ENCODE data around the gene ROBO1. TPM values are rescaled to one million over a fixed set of nuclear protein-coding genes. Genes with fewer than 3 reads are reported as not detected.

The ROBO1 gene
- total and polyA plus RNA-seq, 2 experiments from 2014 or later: 29.3 to 171 TPM

- Histone ChIP-seq H3K4me1 (ENCODE audit: low read depth) (peaks cover 11% of the 10 kb centered on the region), H3K36me3 (no peaks in the 10 kb centered on the region), H3K9me3 (ENCODE audit: low read depth) (no peaks in the 10 kb centered on the region), H3K27me3 (no peaks in the 10 kb centered on the region), H3K4me3 (no peak overlapping the region), H3K27ac (no peak overlapping the region)
- no peak for TF ChIP-seq CTCF (IDR thresholded peaks at IDR 0.05; ENCODE audit: low read depth, low read length)
- no peak for DNase-seq (ENCODE audit: low read depth in 1 of 2, low spot score in 1 of 2)
Observed at GRCh38 chr3:79204351-79204750, 563.4 kb downstream of the ROBO1 start.

GRCh38 chr3:79203144-79203519 lies 564.7 kb downstream of the ROBO1 start:
- H3K36me3 ChIP-seq: no peaks in the 10 kb centered on the region
- no peak for TF ChIP-seq CTCF (IDR thresholded peaks at IDR 0.05; ENCODE audit: low read depth, low read length)
- DNase-seq (ENCODE audit: low read depth in 1 of 2, low spot score in 1 of 2): no peak
- H3K4me3 ChIP-seq: no peak overlapping the region
- H3K4me1 ChIP-seq (ENCODE audit: low read depth): peaks cover 11% of the 10 kb centered on the region
- H3K27me3 ChIP-seq: no peaks in the 10 kb centered on the region
- H3K9me3 ChIP-seq (ENCODE audit: low read depth): no peaks in the 10 kb centered on the region
- no peak overlapping the region for H3K27ac ChIP-seq

GRCh38 chr3:79202471-79203143 lies 565.2 kb downstream of the ROBO1 start:
- no peak for DNase-seq (ENCODE audit: low read depth in 1 of 2, low spot score in 1 of 2)
- H3K4me1 ChIP-seq (ENCODE audit: low read depth): peaks cover 11% of the 10 kb centered on the region
- no peaks in the 10 kb centered on the region for H3K9me3 ChIP-seq (ENCODE audit: low read depth)
- TF ChIP-seq CTCF (IDR thresholded peaks at IDR 0.05; ENCODE audit: low read depth, low read length): no peak
- no peaks in the 10 kb centered on the region for H3K27me3 ChIP-seq
- no peak overlapping the region for H3K27ac ChIP-seq
- no peak overlapping the region for H3K4me3 ChIP-seq
- no peaks in the 10 kb centered on the region for H3K36me3 ChIP-seq

GRCh38 chr3:79200456-79200855 lies 567.3 kb downstream of the ROBO1 start:
- TF ChIP-seq CTCF (IDR thresholded peaks at IDR 0.05; ENCODE audit: low read depth, low read length): no peak
- Histone ChIP-seq H3K27ac (no peak overlapping the region), H3K9me3 (ENCODE audit: low read depth) (no peaks in the 10 kb centered on the region), H3K4me3 (no peak overlapping the region), H3K36me3 (no peaks in the 10 kb centered on the region), H3K27me3 (no peaks in the 10 kb centered on the region), H3K4me1 (ENCODE audit: low read depth) (peaks cover 11% of the 10 kb centered on the region)
- peak in 1 of 2 donors; percentile 38 for DNase-seq (ENCODE audit: low read depth in 1 of 2, low spot score in 1 of 2)

- Histone ChIP-seq H3K36me3 (no peaks in the 10 kb centered on the region), H3K9me3 (ENCODE audit: low read depth) (no peaks in the 10 kb centered on the region), H3K4me1 (ENCODE audit: low read depth) (peaks cover 11% of the 10 kb centered on the region), H3K4me3 (no peak overlapping the region), H3K27ac (no peak overlapping the region), H3K27me3 (no peaks in the 10 kb centered on the region)
- no peak for TF ChIP-seq CTCF (IDR thresholded peaks at IDR 0.05; ENCODE audit: low read depth, low read length)
- peak in 1 of 2 donors; percentile 3 for DNase-seq (ENCODE audit: low read depth in 1 of 2, low spot score in 1 of 2)
Observed at GRCh38 chr3:79199966-79200365, 567.8 kb downstream of the ROBO1 start.

Data from cardiac muscle cell (in vitro differentiated cells and primary cell).